HepG2 (cell line): ENCODE data around the gene GPR39. TPM values are rescaled to one million over a fixed set of nuclear protein-coding genes. Genes with fewer than 3 reads are reported as not detected.

Experiments used
- ATF6 ChIP-seq: sonication (generic); formaldehyde crosslinking; conservative IDR thresholded peaks from 2 replicates; pipeline ENCODE4 v1.4.0; 2020; ENCODE audit warnings: missing genetic modification reagents
- CBX1 ChIP-seq: IDR thresholded peaks from one replicate; pipeline ENCODE4 v1.6.1; 2016; ENCODE audit warnings: antibody characterized with exemption, low read depth
- CERS6 ChIP-seq: sonication (generic); formaldehyde crosslinking; IDR thresholded peaks from 2 replicates; pipeline ENCODE4 v1.5.0; 2020; ENCODE audit warnings: missing genetic modification reagents
- CREBL2 ChIP-seq: sonication (generic); formaldehyde crosslinking; IDR thresholded peaks from 2 replicates; pipeline ENCODE4 v1.8.1; 2023; ENCODE audit warnings: missing genetic modification reagents, mild to moderate bottlenecking, borderline replicate concordance
- DBP ChIP-seq: sonication (generic); formaldehyde crosslinking; IDR thresholded peaks from 2 replicates; pipeline ENCODE4 v1.4.0; 2020; ENCODE audit warnings: missing genetic modification reagents; ENCODE audit errors: not compliant biosample characterization
- FOXA1 ChIP-seq, 2 experiments: fragments of 450-650 bp in 1 of 2; sonication (generic) in 1 of 2; formaldehyde crosslinking in 1 of 2; IDR thresholded peaks; 2 replicates each; pipeline versions ENCODE4 v1.4.0 to v1.6.1; 2016 to 2020; ENCODE audit warnings: missing genetic modification reagents in 1 of 2
- GFI1 ChIP-seq: sonication (generic); formaldehyde crosslinking; IDR thresholded peaks from 2 replicates; pipeline ENCODE4 v1.5.0; 2020; ENCODE audit warnings: missing genetic modification reagents, mild to moderate bottlenecking, borderline replicate concordance
- GMEB2 ChIP-seq: IDR thresholded peaks from 2 replicates; pipeline ENCODE4 v1.6.1; 2016; ENCODE audit warnings: missing biosample characterization, missing genetic modification reagents, low read depth
- HES4 ChIP-seq: sonication (generic); formaldehyde crosslinking; IDR thresholded peaks from 2 replicates; pipeline ENCODE4 v1.9.0; 2021; ENCODE audit warnings: mild to moderate bottlenecking, missing genetic modification reagents, borderline replicate concordance
- KMT2B ChIP-seq: IDR thresholded peaks from 2 replicates; pipeline ENCODE4 v1.6.1; 2016; ENCODE audit warnings: missing genetic modification reagents, missing compliant biosample characterization
- NAIF1 ChIP-seq: sonication (generic); formaldehyde crosslinking; IDR thresholded peaks from 2 replicates; pipeline ENCODE4 v1.5.0; 2020; ENCODE audit warnings: mild to moderate bottlenecking, missing genetic modification reagents, borderline replicate concordance
- PRDM4 ChIP-seq: sonication (generic); formaldehyde crosslinking; IDR thresholded peaks from 2 replicates; pipeline ENCODE4 v1.9.0; 2021; ENCODE audit warnings: missing genetic modification reagents, borderline replicate concordance
- RORA ChIP-seq: sonication (generic); formaldehyde crosslinking; IDR thresholded peaks from 2 replicates; pipeline ENCODE4 v1.5.0; 2020; ENCODE audit warnings: mild to moderate bottlenecking, missing genetic modification reagents, moderate library complexity
- SPEN ChIP-seq: sonication (generic); formaldehyde crosslinking; IDR thresholded peaks from 2 replicates; pipeline ENCODE4 v1.5.1; 2020; ENCODE audit warnings: low read depth, mild to moderate bottlenecking, missing genetic modification reagents
- STAG1 ChIP-seq: sonication (generic); formaldehyde crosslinking; IDR thresholded peaks from 2 replicates; pipeline ENCODE4 v1.4.0; 2020; ENCODE audit warnings: missing genetic modification reagents
- TBP ChIP-seq: sonication (generic); formaldehyde crosslinking; IDR thresholded peaks from 2 replicates; pipeline ENCODE4 v1.5.0; 2020; ENCODE audit warnings: missing genetic modification reagents
- THRA ChIP-seq: sonication (generic); formaldehyde crosslinking; IDR thresholded peaks from 2 replicates; pipeline ENCODE4 v1.4.0; 2020; ENCODE audit warnings: missing genetic modification reagents, borderline replicate concordance
- ZNF782 ChIP-seq: sonication (generic); formaldehyde crosslinking; IDR thresholded peaks from 2 replicates; pipeline ENCODE4 v1.4.0; 2020; ENCODE audit warnings: missing genetic modification reagents, mild to moderate bottlenecking, borderline replicate concordance
- polyA plus RNA-seq, 8 experiments: library from polyadenylated mRNA; depleted of rRNA in 3 of 8; stranded (reverse) in 7 of 8; unstranded in 1 of 8; fragments of >200 nt; fragmentation: Illumina TruSeq in 4 of 8; extraction: Trizol in 4 of 8; gene quantifications; 2 replicates each; pipeline versions ENCODE4 v1.2.1 to v1.2.3, GENCODE V29; 2011 to 2016; ENCODE audit warnings: low read depth in 4 of 8, missing spikeins in 1 of 8, mixed read lengths in 1 of 8; ENCODE audit not compliant: insufficient read depth in 1 of 8
- total RNA-seq, 5 experiments: library from RNA; depleted of rRNA; stranded (reverse); fragments of >200 nt; fragmentation: Illumina TruSeq; extraction: Trizol; gene quantifications; 2 replicates each; pipeline ENCODE4 v1.2.3, GENCODE V29; 2016; ENCODE audit warnings: low read depth in 1 of 5

Gene GPR39
- total and polyA plus RNA-seq, 2 of the 13 experiments (the other 11 are each of a cell fraction or from before 2014, with no cell fraction given), result 0.16 to 0.62 TPM

- TF ChIP-seq GMEB2 (no peak), PRDM4 (no peak), SPEN (CRISPR knock-in tag) (no peak), TBP (CRISPR knock-in tag) (no peak), DBP (CRISPR knock-in tag) (no peak), KMT2B (CRISPR knock-in tag) (0 out of 2 replicates have a peak, but pooled peaks have one; percentile 29), CREBL2 (CRISPR knock-in tag) (no peak), THRA (CRISPR knock-in tag) (peak; percentile 27; the same call in 1 of the 2 replicates), RORA (CRISPR knock-in tag) (no peak), GFI1 (CRISPR knock-in tag) (no peak), FOXA1 (IDR thresholded peaks at IDR 0.05) (no peak), FOXA1 (CRISPR knock-in tag; IDR thresholded peaks at IDR 0.05) (no peak), ZNF782 (CRISPR knock-in tag) (no peak), STAG1 (CRISPR knock-in tag) (no peak), CBX1 (peak; percentile 63), ATF6 (no peak), HES4 (CRISPR knock-in tag) (no peak), NAIF1 (no peak), CERS6 (no peak)
These were observed 215.5 kb downstream of the GPR39 start (continued) for GRCh38 chr2:132632000-132632649.
